RPMI7951 (cell line): ENCODE measurements around the gene TERC. TPM values are rescaled to one million over a fixed set of nuclear protein-coding genes. Genes with fewer than 3 reads are reported as not detected.
"Not testable (repeated sequence)": the region's sequence is repeated elsewhere in the genome, so short reads cannot be mapped to it uniquely, and the experiment has no call there.

Source experiments
- DNase-seq: peaks from one replicate; pipeline ENCODE4 v3.0.0-alpha.2; 2012; ENCODE audit warnings: low read depth
- total RNA-seq: library from RNA; depleted of rRNA; stranded (reverse); fragments of >200 nt; shearing (Covaris generic); gene quantifications from 2 replicates; pipeline ENCODE4 v1.2.3, GENCODE V29; 2014

TERC gene
- total RNA-seq, 1 experiment from 2014 or later, result 45.8 TPM

GRCh38 chr3:169771497-169772304, 6.8 kb upstream of the TERC start:
- peak; percentile 80 for DNase-seq

DNA sequence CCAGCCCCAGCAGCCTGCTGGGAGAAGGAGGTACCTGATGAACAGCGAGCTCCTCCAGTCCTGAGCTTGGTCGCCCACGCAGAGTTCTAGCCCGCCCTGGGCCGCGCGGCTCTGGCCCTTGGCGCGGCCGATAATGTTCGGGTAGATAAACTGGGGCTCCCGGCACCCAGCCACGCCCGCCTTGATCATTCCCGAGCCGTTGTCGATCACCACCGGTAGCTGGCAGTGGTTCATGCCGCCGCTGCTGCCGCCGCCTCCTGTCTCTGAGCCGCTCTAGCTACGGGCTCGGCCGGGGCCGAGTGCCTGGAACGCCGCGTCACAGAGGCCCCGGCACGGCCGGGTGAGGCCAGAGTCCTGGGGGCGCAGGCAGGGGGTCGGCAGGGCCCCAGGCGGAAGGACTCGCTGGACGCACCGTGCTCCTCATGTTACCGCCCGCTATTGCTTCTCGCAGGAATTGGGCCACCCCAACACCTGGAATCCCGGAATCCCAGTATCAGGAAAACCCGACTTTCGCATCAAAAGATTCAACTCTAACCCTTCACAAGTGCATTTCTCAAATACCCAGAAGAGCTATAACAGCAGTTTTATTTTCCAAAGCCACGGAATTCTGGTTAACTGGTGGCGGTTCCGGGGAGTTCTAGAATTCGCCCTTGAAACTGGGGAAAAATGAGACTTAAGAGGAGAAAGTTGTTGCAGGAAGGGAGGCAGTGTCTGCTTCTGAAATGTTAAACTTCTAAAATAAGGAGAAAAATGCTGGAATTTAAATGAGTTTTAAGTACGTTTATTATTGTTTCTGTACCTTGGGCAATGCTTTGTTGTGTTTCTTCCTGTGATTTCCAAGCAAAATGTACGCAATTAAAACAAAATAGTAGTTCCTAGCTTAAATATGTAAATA, 4.7 kb upstream of the TERC start, which contains the start of gene ACTRT3:
Gene ACTRT3, minus strand, starts transcription at position 275 of the 895 bp plus-strand sequence. Its CDS starts 41 bp downstream, at position 234.
- peak; percentile 62 for DNase-seq

GRCh38 chr3:169764312-169764881, 463 bp downstream of the TERC start:
- peak; percentile 73 for DNase-seq

DNA sequence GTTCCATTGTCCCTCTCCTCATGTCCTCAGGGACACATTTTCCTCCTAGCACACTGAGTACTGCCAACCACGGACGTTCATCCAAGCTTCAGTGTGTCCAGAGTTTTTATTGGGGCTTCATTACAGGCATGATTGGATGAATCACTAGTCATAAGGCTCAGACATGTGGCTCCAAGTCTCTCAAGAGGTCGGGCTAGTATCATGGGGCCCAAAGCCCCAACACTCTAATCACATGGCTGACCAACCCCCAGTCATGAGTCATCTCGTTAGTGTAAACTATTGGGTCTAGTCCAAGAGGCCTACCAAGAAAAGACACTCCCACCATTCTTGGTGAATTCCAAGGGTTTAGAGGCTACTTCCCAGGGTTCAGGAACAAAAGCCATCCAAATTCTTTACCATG, 4.4 kb downstream of the TERC start:
- DNase-seq, result peak; percentile 79

GRCh38 chr3:169759256-169759655, 5.6 kb downstream of the TERC start:
- DNase-seq, result peak; percentile 26

DNA sequence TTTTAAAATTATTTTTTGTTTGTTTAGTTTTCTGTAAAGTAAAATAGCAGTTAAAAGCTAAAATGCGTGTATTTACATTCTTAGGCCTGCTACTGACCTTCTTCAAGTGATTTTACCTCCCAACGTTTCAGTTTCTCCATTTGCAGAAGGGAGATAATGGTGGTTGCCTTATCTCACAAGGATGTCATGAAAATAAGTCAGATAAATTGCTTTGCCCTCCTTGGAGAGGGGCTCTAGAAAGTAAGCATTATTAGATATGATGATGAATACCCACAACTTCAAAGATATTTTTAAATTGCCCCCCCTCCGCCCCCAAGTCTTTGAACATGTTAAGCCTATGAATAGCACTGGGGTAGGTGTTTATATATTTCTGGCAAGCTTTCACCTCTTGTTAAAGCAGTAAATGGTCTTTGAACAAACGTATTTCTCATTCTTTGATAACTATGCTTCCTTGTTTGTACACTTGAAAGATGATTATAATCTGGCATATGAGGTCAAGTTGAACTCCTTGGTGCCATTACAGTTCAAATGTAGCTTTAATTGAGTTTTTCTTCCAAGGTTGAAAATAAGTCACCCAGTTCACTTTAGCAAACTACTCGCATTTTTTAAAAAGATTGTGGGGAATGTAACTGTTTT, 6.4 kb downstream of the TERC start:
- no peak for DNase-seq

GRCh38 chr3:169755488-169755887, 9.4 kb downstream of the TERC start:
- no peak for DNase-seq

DNA sequence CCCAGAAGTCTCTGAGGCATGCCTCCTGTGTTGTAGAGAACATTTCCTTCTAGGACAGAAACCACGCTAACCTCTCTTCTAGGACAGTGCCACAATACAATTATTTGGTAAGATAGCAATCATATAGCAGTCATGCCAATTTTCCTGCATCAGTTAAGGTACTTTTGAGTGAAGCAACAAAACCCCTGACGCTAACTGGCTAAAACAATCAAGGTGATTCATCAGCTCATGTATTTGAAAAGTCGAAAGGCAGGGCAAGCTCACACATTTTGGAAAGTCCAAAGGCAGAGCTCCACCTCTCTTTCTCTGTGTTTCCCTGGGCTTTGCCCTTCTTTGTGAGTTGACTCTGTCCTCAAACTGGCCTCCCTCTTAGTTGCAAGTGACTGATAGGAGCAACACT, 10.1 kb downstream of the TERC start:
- no peak for DNase-seq

DNA sequence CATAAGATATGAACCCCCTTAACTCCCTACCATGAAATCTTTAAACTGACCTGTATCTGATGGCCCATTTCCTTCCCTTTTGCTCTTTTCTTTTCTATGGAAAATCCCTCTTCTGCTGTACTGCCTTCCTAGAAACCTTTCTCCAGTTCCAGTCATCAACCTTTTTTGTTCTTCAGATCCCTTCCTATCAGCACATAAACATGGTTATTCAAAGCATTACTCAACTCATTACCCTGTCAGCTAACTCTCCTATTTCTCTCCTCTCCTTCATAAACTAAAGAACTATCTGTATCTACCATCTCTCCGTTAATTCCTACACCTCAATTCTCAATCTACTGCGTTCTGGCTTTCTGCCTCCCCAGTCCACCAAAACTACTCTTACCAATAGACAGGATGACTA, 13.0 kb downstream of the TERC start:
- DNase-seq, result no peak

DNA sequence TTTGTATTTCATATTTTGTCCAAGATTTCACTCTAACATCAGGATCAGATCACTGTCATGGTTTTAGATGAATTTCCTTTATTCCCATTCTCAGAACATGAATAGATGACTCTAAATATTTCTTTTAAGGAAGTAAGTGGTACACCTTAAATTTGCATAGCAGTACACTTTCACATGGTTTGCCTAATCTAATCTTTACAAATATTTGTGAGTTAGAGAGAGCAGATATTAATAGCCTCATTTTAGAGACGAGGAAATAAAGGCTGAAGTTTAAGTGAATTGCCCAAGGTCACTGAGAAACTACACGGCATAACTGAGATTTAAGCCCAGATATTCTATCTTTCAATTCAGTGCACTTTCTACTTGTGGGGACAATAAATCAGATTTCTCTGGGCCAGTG, 14.2 kb downstream of the TERC start:
- DNase-seq, result no peak

- DNase-seq, result no peak
Measured at GRCh38 chr3:169748670-169749069, 16.2 kb downstream of the TERC start.

- DNase-seq, result no peak
Measured at GRCh38 chr3:169746924-169747323, 17.9 kb downstream of the TERC start.

GRCh38 chr3:169744366-169745054, 20.4 kb downstream of the TERC start:
- peak; percentile 17 for DNase-seq

DNA sequence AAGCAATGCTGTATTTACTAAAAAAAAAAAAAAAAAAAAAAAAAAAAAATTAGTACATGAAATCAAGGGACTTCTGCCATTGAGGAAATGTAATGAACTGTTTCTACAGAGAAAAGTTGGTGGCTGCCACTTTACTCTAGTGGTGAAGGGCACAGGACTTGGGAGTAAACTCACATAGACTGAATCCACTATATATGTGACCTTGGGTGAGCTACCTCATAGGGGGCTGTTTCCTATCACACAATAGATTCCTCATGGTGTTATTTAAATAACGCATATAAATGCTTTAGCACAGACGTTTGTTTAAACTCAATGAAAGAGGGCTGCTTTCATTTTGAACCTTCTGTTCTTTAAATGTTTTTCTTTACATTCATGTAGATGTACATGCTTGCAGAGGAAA, 25.8 kb downstream of the TERC start:
- no peak for DNase-seq

GRCh38 chr3:169731857-169732256, 33.0 kb downstream of the TERC start:
- DNase-seq, result not testable (repeated sequence)

GRCh38 chr3:169722724-169723123, 42.1 kb downstream of the TERC start:
- no peak for DNase-seq

GRCh38 chr3:169718415-169718814, 46.4 kb downstream of the TERC start:
- DNase-seq, result not testable (repeated sequence)
